ENCODE data around the gene SPHK2.
"Not testable (repeated sequence)": the region's sequence is repeated elsewhere in the genome, so short reads cannot be mapped to it uniquely, and the experiment has no call there.

DNA sequence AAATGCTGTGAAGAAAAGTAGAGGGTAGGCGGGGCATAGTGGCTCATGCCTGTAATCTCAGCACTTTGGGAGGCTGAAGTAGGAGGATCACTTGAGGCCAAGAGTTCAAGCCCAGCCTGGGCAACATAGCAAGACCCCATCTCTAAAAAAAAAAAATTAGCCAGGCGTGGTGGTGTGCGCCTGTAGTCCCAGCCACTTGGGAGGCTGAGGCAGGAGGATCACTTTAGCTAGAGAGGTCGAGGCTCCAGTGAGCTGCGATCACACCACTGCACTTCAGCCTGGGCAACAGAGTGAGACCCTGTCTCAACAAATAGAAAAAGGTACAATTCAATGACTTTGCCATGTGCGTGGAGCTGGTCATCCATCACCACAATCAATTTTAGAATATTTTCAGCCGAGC lies 41.4 kb upstream of the SPHK2 start:
- not testable (repeated sequence) for TF ChIP-seq CTCF (IDR thresholded peaks at IDR 0.05); POLR2AphosphoS5 (IDR thresholded peaks at IDR 0.05); POLR2A (IDR thresholded peaks at IDR 0.05); EP300 (IDR thresholded peaks at IDR 0.05; ENCODE audit: low read depth)

All from transverse colon (tissue), 4 donors.